A673 (cell line): ENCODE measurements around the gene FOXJ1. TPM values are rescaled to one million over a fixed set of nuclear protein-coding genes. Genes with fewer than 3 reads are reported as not detected.

ENCODE experiments used
- BruUV-seq: library from RNA; stranded (reverse); fragments of 400-500 nt; replicated peaks from 2 replicates; lab custom pipeline; 2021; lab: Mats Ljungman, UMichigan
- CTCF ChIA-PET: fragments of 300-600 bp; sonication (Branson Sonifier 250); formaldehyde crosslinking; loops from one replicate; lab custom pipeline; 2022; ENCODE audit warnings: antibody characterized with exemption; lab: Charles Lee
- POLR2A ChIA-PET: fragments of 300-600 bp; sonication (Branson Sonifier 250); formaldehyde crosslinking; loops from one replicate; lab custom pipeline; 2022; ENCODE audit warnings: antibody characterized with exemption; ENCODE audit not compliant: low non-redundant PET; lab: Charles Lee
- DNase-seq: peaks from one replicate; pipeline ENCODE4 v3.0.0-alpha.2; 2015; ENCODE audit warnings: low spot score
- H3K27ac ChIP-seq: fragments of 200-600 bp; sonication (generic); 2 replicates; pipeline ENCODE4 v1.5.1; 2016; ENCODE audit warnings: mixed run types, low read depth, mild to moderate bottlenecking, mixed read lengths, antibody characterized with exemption, low read length; ENCODE audit not compliant: poor library complexity, severe bottlenecking
- H3K27me3 ChIP-seq: fragments of 200-600 bp; sonication (generic); replicated peaks from 2 replicates; pipeline ENCODE4 v1.6.1; 2017; ENCODE audit warnings: mixed run types, low read depth, mild to moderate bottlenecking, mixed read lengths, antibody characterized with exemption, low read length; ENCODE audit not compliant: insufficient read depth, poor library complexity
- H3K36me3 ChIP-seq: fragments of 200-600 bp; sonication (generic); 2 replicates; pipeline ENCODE4 v1.6.1; 2016; ENCODE audit warnings: mixed run types, mild to moderate bottlenecking, mixed read lengths, antibody characterized with exemption, low read length; ENCODE audit not compliant: insufficient read depth, poor library complexity, severe bottlenecking
- H3K4me1 ChIP-seq: fragments of 200-600 bp; sonication (generic); 2 replicates; pipeline ENCODE4 v1.6.1; 2017; ENCODE audit warnings: mixed run types, mild to moderate bottlenecking, mixed read lengths, antibody characterized with exemption, low read length; ENCODE audit not compliant: insufficient read depth, poor library complexity, severe bottlenecking
- H3K4me3 ChIP-seq: fragments of 200-600 bp; sonication (generic); 2 replicates; pipeline ENCODE4 v1.5.1; 2016; ENCODE audit warnings: low read depth, mixed run types, mild to moderate bottlenecking, mixed read lengths, low read length; ENCODE audit not compliant: poor library complexity, severe bottlenecking
- H3K9me3 ChIP-seq: fragments of 200-600 bp; sonication (generic); 2 replicates; pipeline ENCODE4 v1.6.1; 2016; ENCODE audit warnings: mixed run types, low read depth, mild to moderate bottlenecking, mixed read lengths, antibody characterized with exemption, low read length; ENCODE audit not compliant: poor library complexity, severe bottlenecking
- EZH2 ChIP-seq: fragments of 200-600 bp; sonication (generic); IDR thresholded peaks from 2 replicates; pipeline ENCODE4 v1.6.1; 2017; ENCODE audit warnings: borderline replicate concordance, low read depth, mild to moderate bottlenecking, mixed read lengths, antibody characterized with exemption, low read length; ENCODE audit not compliant: poor library complexity, severe bottlenecking
- intact Hi-C: fragments of 100-400 bp; cut with micrococcal nuclease; formaldehyde crosslinking; loops from one replicate; pipeline ENCODE4 v1.10.0; 2022; ENCODE audit not compliant: unreplicated experiment
- total RNA-seq: library from RNA; stranded (reverse); gene quantifications from 2 replicates; pipeline ENCODE4 v1.2.3, GENCODE V29; 2021
- TF ChIP-seq, protein P1 (sequence below): fragments of 300-800, 200-600 bp; sonication (generic); conservative IDR thresholded peaks from 2 replicates; pipeline ENCODE4 v1.5.1; 2017; ENCODE audit warnings: low read depth, mild to moderate bottlenecking, antibody characterized with exemption, low read length, moderate library complexity, mixed read lengths

FOXJ1 gene
- total RNA-seq, 1 experiment from 2014 or later: 0.17 TPM

DNA sequence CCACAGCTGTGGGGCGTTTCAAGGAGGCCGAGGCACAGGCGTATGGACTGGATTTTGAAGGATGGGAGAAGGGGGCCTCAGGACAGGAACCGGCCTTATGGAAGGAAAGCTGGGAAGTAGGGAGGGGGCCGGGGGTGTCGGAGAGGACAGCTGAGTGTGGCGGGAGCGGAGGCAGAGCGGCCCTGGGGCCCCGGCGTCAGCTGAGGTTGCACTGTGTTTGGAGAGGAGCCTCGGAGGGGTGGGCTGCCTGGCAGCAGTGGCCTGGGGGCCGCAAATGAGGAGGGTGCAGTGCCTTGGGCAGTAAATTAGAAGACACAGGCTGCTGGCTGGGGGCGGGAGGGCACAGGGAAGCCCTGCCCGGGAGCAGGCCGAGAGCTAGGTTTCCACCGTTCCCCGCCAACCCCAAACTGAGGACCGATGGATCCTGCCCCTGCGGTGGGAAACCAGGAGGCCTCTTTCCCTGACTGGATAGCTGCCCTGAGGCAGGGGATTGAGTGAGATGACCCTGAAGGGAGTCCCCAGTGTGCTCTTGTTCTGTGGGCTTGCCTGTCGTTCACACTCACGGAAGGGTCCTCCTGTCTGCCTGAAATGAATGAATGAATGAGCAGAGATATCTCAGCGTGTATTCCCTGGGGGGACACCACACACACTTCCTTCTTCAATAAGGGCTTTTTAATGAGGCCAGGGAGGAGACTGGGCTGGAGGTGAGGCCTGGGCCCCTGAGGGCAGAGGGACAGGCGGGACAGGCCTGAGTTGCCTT, 18.4 kb downstream of the FOXJ1 start:
- DNase-seq: no peak
- TF ChIP-seq, protein P1, sequence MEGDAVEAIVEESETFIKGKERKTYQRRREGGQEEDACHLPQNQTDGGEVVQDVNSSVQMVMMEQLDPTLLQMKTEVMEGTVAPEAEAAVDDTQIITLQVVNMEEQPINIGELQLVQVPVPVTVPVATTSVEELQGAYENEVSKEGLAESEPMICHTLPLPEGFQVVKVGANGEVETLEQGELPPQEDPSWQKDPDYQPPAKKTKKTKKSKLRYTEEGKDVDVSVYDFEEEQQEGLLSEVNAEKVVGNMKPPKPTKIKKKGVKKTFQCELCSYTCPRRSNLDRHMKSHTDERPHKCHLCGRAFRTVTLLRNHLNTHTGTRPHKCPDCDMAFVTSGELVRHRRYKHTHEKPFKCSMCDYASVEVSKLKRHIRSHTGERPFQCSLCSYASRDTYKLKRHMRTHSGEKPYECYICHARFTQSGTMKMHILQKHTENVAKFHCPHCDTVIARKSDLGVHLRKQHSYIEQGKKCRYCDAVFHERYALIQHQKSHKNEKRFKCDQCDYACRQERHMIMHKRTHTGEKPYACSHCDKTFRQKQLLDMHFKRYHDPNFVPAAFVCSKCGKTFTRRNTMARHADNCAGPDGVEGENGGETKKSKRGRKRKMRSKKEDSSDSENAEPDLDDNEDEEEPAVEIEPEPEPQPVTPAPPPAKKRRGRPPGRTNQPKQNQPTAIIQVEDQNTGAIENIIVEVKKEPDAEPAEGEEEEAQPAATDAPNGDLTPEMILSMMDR: no peak
- TF ChIP-seq EZH2: no peak
- CTCF ChIA-PET: interaction anchor here (1.6 kb wide), 1 partner anchor 59 kb away, joined by 10 read pairs; no protein-coding TSS in a partner anchor
- Histone ChIP-seq H3K9me3 (no peaks in the 10 kb centered on the region), H3K4me1 (no peaks in the 10 kb centered on the region), H3K36me3 (no peaks in the 10 kb centered on the region), H3K27me3 (no peaks in the 10 kb centered on the region), H3K27ac (no peak overlapping the region), H3K4me3 (no peak overlapping the region)
- intact Hi-C loops: no loop called here
- BruUV-seq: no TSS peak
- POLR2A ChIA-PET: no interaction called here

DNA sequence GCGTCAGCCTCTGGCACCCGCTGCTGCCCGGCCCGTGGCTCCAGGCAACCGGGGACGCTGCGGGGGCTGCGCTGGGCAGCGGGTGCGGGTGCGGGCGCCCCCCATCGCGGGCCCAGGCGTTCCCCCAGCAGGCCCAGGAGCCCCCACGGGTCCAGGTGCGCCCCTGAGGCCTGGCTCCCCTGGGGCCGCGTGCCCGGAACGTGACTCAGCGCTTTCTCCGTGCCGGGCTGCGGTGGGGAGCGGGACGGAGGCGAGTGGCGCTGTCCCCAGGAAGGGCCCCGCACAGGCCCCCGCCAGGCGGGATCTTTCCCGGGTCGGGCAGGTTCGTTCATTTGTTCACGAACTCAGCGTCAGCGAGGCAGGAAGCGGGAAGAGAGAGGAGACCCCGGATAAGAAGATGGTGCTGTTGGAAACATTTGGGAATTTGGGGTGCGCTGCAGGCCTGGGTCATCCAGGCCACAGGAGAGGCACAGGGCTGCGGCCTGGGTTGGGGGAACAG, 19.1 kb downstream of the FOXJ1 start:
- TF ChIP-seq EZH2: no peak
- TF ChIP-seq, protein P1: no peak
- POLR2A ChIA-PET: no interaction called here
- peak overlapping the region; percentile 61 for H3K27ac ChIP-seq
- BruUV-seq: no TSS peak
- CTCF ChIA-PET: interaction anchor here (0.6 to 1.6 kb wide), 8 partner anchors 57 to 210 kb away, joined by 3 to 36 read pairs (median 5); no protein-coding TSS in a partner anchor
- no peaks in the 10 kb centered on the region for H3K4me1 ChIP-seq
- DNase-seq: no peak
- no peaks in the 10 kb centered on the region for H3K36me3 ChIP-seq
- no peaks in the 10 kb centered on the region for H3K27me3 ChIP-seq
- H3K9me3 ChIP-seq: no peaks in the 10 kb centered on the region
- intact Hi-C loops: loop anchor here (1.0 kb wide), 2 partner anchors 60 to 157 kb away; no protein-coding TSS in a partner anchor
- H3K4me3 ChIP-seq: no peak overlapping the region

DNA sequence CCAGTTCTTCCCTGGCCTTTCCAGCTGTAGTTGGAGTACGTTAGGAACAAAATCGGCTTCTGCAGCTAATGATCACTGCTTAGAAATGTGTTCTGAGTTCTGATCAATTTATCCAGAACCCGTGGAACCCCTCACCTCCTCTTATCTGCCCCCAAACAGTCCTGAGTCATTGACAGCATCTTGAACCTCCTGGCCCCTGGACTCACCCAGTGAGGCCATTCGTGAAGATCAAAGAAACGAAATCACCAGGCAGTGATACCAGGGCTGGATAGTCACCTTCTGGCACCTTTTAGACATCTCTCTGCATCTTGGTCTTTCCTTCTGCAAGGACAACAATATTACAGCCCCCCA, 20.4 kb downstream of the FOXJ1 start:
- BruUV-seq: no TSS peak
- H3K36me3 ChIP-seq: no peaks in the 10 kb centered on the region
- ChIA-PET POLR2A (no interaction called here), CTCF (interaction anchor here (0.7 to 1.3 kb wide), 4 partner anchors 51 to 159 kb away, joined by 4 to 36 read pairs (median 6); no protein-coding TSS in a partner anchor)
- H3K27ac ChIP-seq: no peak overlapping the region
- no peaks in the 10 kb centered on the region for H3K9me3 ChIP-seq
- H3K4me1 ChIP-seq: no peaks in the 10 kb centered on the region
- H3K27me3 ChIP-seq: no peaks in the 10 kb centered on the region
- H3K4me3 ChIP-seq: no peak overlapping the region
- TF ChIP-seq, protein P1: no peak
- no peak for TF ChIP-seq EZH2
- intact Hi-C loops: loop anchor here (1.0 kb wide), 2 partner anchors 62 to 159 kb away; no protein-coding TSS in a partner anchor
- no peak for DNase-seq
